K562 (cell line): ENCODE measurements around the gene EXOG. TPM values are rescaled to one million over a fixed set of nuclear protein-coding genes. Genes with fewer than 3 reads are reported as not detected.
A peak's percentile ranks its signal among the peaks of the same experiment; 100 is the strongest.

Source experiments
- ATF2 ChIP-seq: sonication (generic); formaldehyde crosslinking; IDR thresholded peaks from 2 replicates; pipeline ENCODE4 v1.8.1; 2022; ENCODE audit warnings: missing genetic modification reagents
- CBX1 ChIP-seq: sonication (generic); IDR thresholded peaks from 2 replicates; pipeline ENCODE4 v1.6.1; 2016; ENCODE audit warnings: antibody characterized with exemption, low read depth, mild to moderate bottlenecking
- CC2D1A ChIP-seq: fragments of 450-650 bp; IDR thresholded peaks from 2 replicates; pipeline ENCODE4 v1.6.1; 2017; ENCODE audit warnings: mild to moderate bottlenecking
- CEBPB ChIP-seq: fragments of 450-650 bp; IDR thresholded peaks from 2 replicates; pipeline ENCODE4 v1.6.1; 2016; ENCODE audit warnings: missing genetic modification characterization, missing compliant biosample characterization
- CHAMP1 ChIP-seq: fragments of 450-650 bp; IDR thresholded peaks from 2 replicates; pipeline ENCODE4 v1.6.1; 2016; ENCODE audit warnings: mild to moderate bottlenecking
- COPS2 ChIP-seq: fragments of 450-650 bp; conservative IDR thresholded peaks from 2 replicates; pipeline ENCODE4 v1.6.1; 2016; ENCODE audit warnings: mild to moderate bottlenecking, moderate library complexity
- DMBX1 ChIP-seq: fragments of 250-450 bp; sonication (Bioruptor Pico); IDR thresholded peaks from 2 replicates; pipeline ENCODE4 v1.8.0; 2022; ENCODE audit warnings: inconsistent platforms, mild to moderate bottlenecking, moderate library complexity, borderline replicate concordance
- HMGN3 ChIP-seq: IDR thresholded peaks from 2 replicates; pipeline ENCODE4 v1.6.1; 2011; ENCODE audit warnings: borderline replicate concordance, low read depth, mild to moderate bottlenecking, mixed read lengths, low read length; ENCODE audit not compliant: insufficient read length; ENCODE audit errors: extremely low read depth
- HNRNPL ChIP-seq: fragments of 200-400 bp; formaldehyde crosslinking; IDR thresholded peaks from 2 replicates; pipeline ENCODE4 v1.6.1; 2017; ENCODE audit warnings: low read depth, mild to moderate bottlenecking, low read length
- HOMEZ ChIP-seq: fragments of 250-450 bp; sonication (Bioruptor Pico); IDR thresholded peaks from 2 replicates; pipeline ENCODE4 v1.4.0; 2020; ENCODE audit warnings: mild to moderate bottlenecking, moderate library complexity
- IFI16 ChIP-seq: fragments of 250-450 bp; sonication (Bioruptor Pico); IDR thresholded peaks from 2 replicates; pipeline ENCODE4 v2.1.2; 2022; ENCODE audit warnings: mild to moderate bottlenecking, inconsistent platforms
- NCOA2 ChIP-seq, 2 experiments: fragments of 450-650 bp; IDR thresholded peaks; 2 replicates each; pipeline ENCODE4 v1.6.1; 2018; ENCODE audit warnings: mild to moderate bottlenecking in 2 of 2, moderate library complexity in 1 of 2; ENCODE audit not compliant: partially characterized antibody in 2 of 2
- SMARCA5 ChIP-seq: fragments of 450-650 bp; IDR thresholded peaks from 2 replicates; pipeline ENCODE4 v1.6.1; 2016
- SREBF2 ChIP-seq: sonication (generic); formaldehyde crosslinking; IDR thresholded peaks from 2 replicates; pipeline ENCODE4 v1.4.0; 2020; ENCODE audit warnings: mild to moderate bottlenecking, missing genetic modification reagents
- ZNF140 ChIP-seq: fragments of 250-450 bp; sonication (Bioruptor Pico); IDR thresholded peaks from 2 replicates; pipeline ENCODE4 v1.8.0; 2021; ENCODE audit warnings: moderate library complexity, mild to moderate bottlenecking, inconsistent platforms
- ZNF507 ChIP-seq: conservative IDR thresholded peaks from 2 replicates; pipeline ENCODE4 v1.6.1; 2017; ENCODE audit warnings: missing genetic modification characterization, missing compliant biosample characterization
- ZNF609 ChIP-seq: sonication (generic); formaldehyde crosslinking; IDR thresholded peaks from 2 replicates; pipeline ENCODE4 v1.8.1; 2023; ENCODE audit warnings: missing genetic modification reagents, mild to moderate bottlenecking, borderline replicate concordance
- ZNF766 ChIP-seq: fragments of 200-800 bp; sonication (Bioruptor generic); conservative IDR thresholded peaks from 2 replicates; pipeline ENCODE4 v1.6.1; 2016; ENCODE audit warnings: missing genetic modification characterization, missing compliant biosample characterization
- polyA plus RNA-seq, 8 experiments: library from polyadenylated mRNA; depleted of rRNA in 4 of 8; stranded (reverse) in 5 of 8; unstranded in 3 of 8; fragments of >200 nt; fragmentation: Nextera tagmentation in 2 of 8; fragmentation: Illumina TruSeq in 1 of 8; extraction: Ambion mirVana in 2 of 8; extraction: Trizol in 1 of 8; gene quantifications; 2 replicates each; pipeline versions ENCODE4 v1.2.1 to v1.2.3, GENCODE V29; 2011 to 2014; ENCODE audit warnings: inconsistent platforms in 1 of 8, missing spikeins in 1 of 8
- total RNA-seq, 7 experiments: library from RNA; depleted of rRNA in 6 of 7; stranded (reverse); fragments of >200 nt in 6 of 7; fragmentation: Illumina TruSeq in 2 of 7; extraction: Trizol in 2 of 7; gene quantifications; 2 replicates each; pipeline versions ENCODE4 v1.2.1 to v1.2.3, GENCODE V29; 2011 to 2021; ENCODE audit warnings: low replicate concordance in 1 of 7

The EXOG gene
- total and polyA plus RNA-seq, 9 of the 15 experiments (the other 6 are each of a cell fraction or from before 2014, with no cell fraction given) = 10.8 to 21.7 (median 14.8) TPM

GRCh38 chr3:38454884-38455638 lies 41.1 kb upstream of the EXOG start (continued):
- no peak for TF ChIP-seq ZNF609
- TF ChIP-seq IFI16 (CRISPR knock-in tag) = no peak
- no peak for TF ChIP-seq HOMEZ (CRISPR knock-in tag)
- TF ChIP-seq HNRNPL = 0 out of 2 replicates have a peak, but pooled peaks have one; percentile 66
- TF ChIP-seq CC2D1A = no peak
- TF ChIP-seq DMBX1 = no peak
- no peak for TF ChIP-seq ZNF140 (CRISPR knock-in tag)
- TF ChIP-seq SMARCA5 = no peak
- no peak for TF ChIP-seq COPS2
- TF ChIP-seq CHAMP1 = no peak
- no peak for TF ChIP-seq ZNF507 (tag)
- no peak; the same call in 1 of the 2 replicates for TF ChIP-seq CBX1
- no peak for TF ChIP-seq NCOA2 (IDR thresholded peaks at IDR 0.05; ENCODE audit: partially characterized antibody in 2 of 2)
- no peak for TF ChIP-seq CEBPB (tag)
- TF ChIP-seq SREBF2 (CRISPR knock-in tag) = no peak
- no peak for TF ChIP-seq ZNF766
- 0 out of 2 replicates have a peak, but pooled peaks have one; percentile 7 for TF ChIP-seq ATF2 (CRISPR knock-in tag)
- peak; percentile 56 for TF ChIP-seq HMGN3
